Esophagus muscularis mucosa (tissue), 4 donors: ENCODE measurements around the gene MTREX. TPM values are rescaled to one million over a fixed set of nuclear protein-coding genes. Genes with fewer than 3 reads are reported as not detected.

Source experiments
- DNase-seq: peaks from one replicate; pipeline ENCODE4 v3.0.0-alpha.2; 2017; ENCODE audit errors: extremely low spot score
- H3K27ac ChIP-seq, 4 donors: fragments of 200-600 bp; sonication (generic); replicated peaks in 1 of 4; 1 replicate in 3 of 4; 2 replicates in 1 of 4; pipeline ENCODE4 v1.5.1; 2016 to 2019; ENCODE audit warnings: mild to moderate bottlenecking in 1 of 4
- H3K27me3 ChIP-seq, 4 donors: fragments of 200-600 bp; sonication (generic); one replicate each; pipeline versions ENCODE4 v1.5.1 to v1.6.0; 2016 to 2019
- H3K36me3 ChIP-seq, 4 donors: fragments of 200-600 bp; sonication (generic); one replicate each; pipeline ENCODE4 v1.5.1; 2016 to 2019
- H3K4me1 ChIP-seq, 4 donors: fragments of 200-600 bp; sonication (generic); one replicate each; pipeline ENCODE4 v1.5.1; 2016 to 2019
- H3K4me3 ChIP-seq, 4 donors: fragments of 200-600 bp; sonication (generic); 1 replicate in 2 of 4; 2 replicates in 2 of 4; pipeline ENCODE4 v1.5.1; 2016 to 2019; ENCODE audit warnings: mild to moderate bottlenecking in 4 of 4, moderate library complexity in 1 of 4
- H3K9me3 ChIP-seq, 4 donors: fragments of 200-600 bp; sonication (generic); 1 replicate in 3 of 4; 2 replicates in 1 of 4; pipeline ENCODE4 v1.5.1; 2016 to 2019
- CTCF ChIP-seq, 3 experiments: fragments of 200-600 bp in 2 of 3; fragments of 450-650 bp in 1 of 3; sonication (generic) in 2 of 3; IDR thresholded peaks; one replicate each; pipeline ENCODE4 v1.5.1; 2017 to 2019; ENCODE audit warnings: antibody characterized with exemption in 3 of 3, mild to moderate bottlenecking in 2 of 3, moderate library complexity in 1 of 3
- EP300 ChIP-seq: sonication (generic); formaldehyde crosslinking; IDR thresholded peaks from one replicate; pipeline ENCODE4 v1.6.1; 2017; ENCODE audit warnings: antibody characterized with exemption
- POLR2A ChIP-seq: fragments of 450-650 bp; IDR thresholded peaks from one replicate; pipeline ENCODE4 v1.6.1; 2017; ENCODE audit warnings: antibody characterized with exemption, moderate library complexity, mild to moderate bottlenecking, low read depth
- POLR2AphosphoS5 ChIP-seq, 2 donors: sonication (generic); formaldehyde crosslinking; IDR thresholded peaks; one replicate each; pipeline ENCODE4 v1.6.1; 2017; ENCODE audit warnings: antibody characterized with exemption in 2 of 2
- WGBS: methylation state at CpG from one replicate; pipeline ENCODE4 v1.1.5; 2018; 5-methylcytosine and 5-hydroxymethylcytosine counted together
- intact Hi-C: fragments of 100-400 bp; cut with DNase I; formaldehyde crosslinking; loops from one replicate; pipeline ENCODE4 v1.15.1; 2023
- total RNA-seq, 4 donors: library from RNA; depleted of rRNA; stranded (reverse); fragments of >200 nt; gene quantifications; one replicate each; pipeline versions ENCODE4 v1.1.0 to v1.2.1, GENCODE V29; 2016

MTREX gene
- total RNA-seq, 4 donors from 2014 or later: 53.7 to 64.0 (median 62.3) TPM

- peaks cover 0 to 10% (median 5%) of the 10 kb centered on the region in 4 donors for H3K9me3 ChIP-seq
- DNase-seq: no peak
- peaks cover 6 to 47% (median 32%) of the 10 kb centered on the region in 4 donors for H3K36me3 ChIP-seq
- intact Hi-C loops: no loop called here
- H3K4me3 ChIP-seq: no peak overlapping the region
- no peaks in the 10 kb centered on the region for H3K4me1 ChIP-seq
- no peak overlapping the region for H3K27ac ChIP-seq
- H3K27me3 ChIP-seq: no peaks in the 10 kb centered on the region
- no peak for TF ChIP-seq EP300
- TF ChIP-seq POLR2AphosphoS5 (IDR thresholded peaks at IDR 0.05): no peak
- no peak for TF ChIP-seq CTCF (IDR thresholded peaks at IDR 0.05)
- no peak for TF ChIP-seq POLR2A
Measured at GRCh38 chr5:55383254-55383653, 75.5 kb downstream of the MTREX start.

DNA sequence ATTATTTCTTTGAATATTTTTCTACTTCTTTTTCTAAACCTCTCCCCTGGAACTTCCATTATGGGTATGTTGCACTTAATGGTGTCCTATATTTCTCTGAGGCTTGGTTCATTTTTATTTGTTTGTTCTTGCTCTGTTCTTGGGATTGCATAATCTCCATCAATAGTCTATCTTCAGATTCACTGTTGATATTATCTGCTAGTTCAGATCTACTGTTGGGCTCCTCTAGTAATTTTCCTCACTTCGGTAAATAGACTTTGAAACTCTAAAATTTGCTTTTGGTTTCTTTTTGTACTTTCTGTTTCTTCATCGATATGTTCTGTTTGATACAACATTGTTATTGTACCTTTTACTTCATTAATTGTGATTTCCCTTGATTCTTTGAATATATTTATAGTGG is 76.3 kb downstream of the MTREX start:
- Histone ChIP-seq H3K36me3 (peaks cover 6 to 49% (median 31%) of the 10 kb centered on the region in 4 donors), H3K9me3 (peaks cover 0 to 10% (median 5%) of the 10 kb centered on the region in 4 donors), H3K27ac (no peak overlapping the region), H3K4me3 (no peak overlapping the region), H3K27me3 (no peaks in the 10 kb centered on the region), H3K4me1 (no peaks in the 10 kb centered on the region)
- intact Hi-C loops: no loop called here
- WGBS: 97% methylated on average over 2 of the region's 2 CpGs
- no peak for DNase-seq
- TF ChIP-seq POLR2A: no peak
- TF ChIP-seq EP300: no peak
- TF ChIP-seq POLR2AphosphoS5 (IDR thresholded peaks at IDR 0.05): no peak
- no peak for TF ChIP-seq CTCF (IDR thresholded peaks at IDR 0.05)

DNA sequence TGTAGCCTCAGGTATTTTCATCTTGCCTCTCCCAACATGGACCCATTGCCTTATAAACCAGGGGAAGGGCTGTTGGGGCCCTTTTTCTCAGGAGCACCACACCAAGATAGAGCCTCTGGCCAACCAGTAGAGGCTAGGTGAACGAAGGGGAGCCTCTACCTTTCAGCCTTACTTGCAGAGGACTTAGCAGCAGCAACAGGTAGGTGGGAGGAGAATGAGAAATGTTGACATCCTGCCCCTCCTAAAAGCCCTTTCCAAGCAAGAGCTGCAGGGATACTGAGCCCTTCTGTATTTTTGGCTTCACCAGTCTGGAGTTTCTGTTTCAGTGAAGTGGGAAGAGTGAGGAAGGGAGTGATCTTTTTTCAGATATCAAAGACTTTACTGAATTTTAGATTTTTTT is 77.4 kb downstream of the MTREX start:
- Histone ChIP-seq H3K27me3 (no peaks in the 10 kb centered on the region), H3K9me3 (peaks cover 0 to 10% (median 5%) of the 10 kb centered on the region in 4 donors), H3K4me1 (no peaks in the 10 kb centered on the region), H3K36me3 (peaks cover 6 to 49% (median 23%) of the 10 kb centered on the region in 4 donors), H3K4me3 (no peak overlapping the region), H3K27ac (no peak overlapping the region)
- no peak for DNase-seq
- intact Hi-C loops: no loop called here
- TF ChIP-seq CTCF (IDR thresholded peaks at IDR 0.05) (no peak), EP300 (no peak), POLR2AphosphoS5 (IDR thresholded peaks at IDR 0.05) (no peak)
- 90% methylated on average over 1 of the region's 1 CpG for WGBS

- no peaks in the 10 kb centered on the region for H3K27me3 ChIP-seq
- intact Hi-C loops: no loop called here
- no peak overlapping the region for H3K27ac ChIP-seq
- peaks cover 0 to 10% (median 5%) of the 10 kb centered on the region in 4 donors for H3K9me3 ChIP-seq
- no peak for DNase-seq
- H3K36me3 ChIP-seq: peaks cover 6 to 47% (median 23%) of the 10 kb centered on the region in 4 donors
- TF ChIP-seq CTCF (IDR thresholded peaks at IDR 0.05): no peak
- TF ChIP-seq POLR2A: no peak
- TF ChIP-seq POLR2AphosphoS5 (IDR thresholded peaks at IDR 0.05): no peak
- TF ChIP-seq EP300: no peak
- H3K4me3 ChIP-seq: no peak overlapping the region
- WGBS: 81% methylated on average over 3 of the region's 3 CpGs
- H3K4me1 ChIP-seq: no peaks in the 10 kb centered on the region
Measured at GRCh38 chr5:55385846-55386245, 78.1 kb downstream of the MTREX start.

GRCh38 chr5:55386356-55386755 is 78.6 kb downstream of the MTREX start:
- Histone ChIP-seq H3K27me3 (no peaks in the 10 kb centered on the region), H3K4me3 (no peak overlapping the region), H3K4me1 (no peaks in the 10 kb centered on the region), H3K27ac (no peak overlapping the region), H3K9me3 (peaks cover 0 to 10% (median 5%) of the 10 kb centered on the region in 4 donors), H3K36me3 (peaks cover 6 to 50% (median 23%) of the 10 kb centered on the region in 4 donors)
- 86% methylated on average over 1 of the region's 1 CpG for WGBS
- no peak for TF ChIP-seq EP300
- TF ChIP-seq CTCF (IDR thresholded peaks at IDR 0.05): no peak
- TF ChIP-seq POLR2AphosphoS5 (IDR thresholded peaks at IDR 0.05): no peak
- no peak for TF ChIP-seq POLR2A
- DNase-seq: no peak
- intact Hi-C loops: no loop called here
